Panc1 (cell line): ENCODE results near the gene CNNM1.

ENCODE experiments used
- SIN3A ChIP-seq: IDR thresholded peaks from 2 replicates; pipeline ENCODE4 v1.6.1; 2012; ENCODE audit warnings: low read depth, mild to moderate bottlenecking, low read length, moderate library complexity, borderline replicate concordance; ENCODE audit not compliant: insufficient read depth
- TCF7L2 ChIP-seq: IDR thresholded peaks from 2 replicates; pipeline ENCODE4 v1.6.1; 2011; ENCODE audit warnings: mild to moderate bottlenecking, low read depth, low read length, inconsistent platforms
- TF ChIP-seq, protein P1 (sequence below): fragments of 450-650 bp; IDR thresholded peaks from 2 replicates; pipeline ENCODE4 v1.5.1; 2017; ENCODE audit warnings: mild to moderate bottlenecking
- TF ChIP-seq, protein P2 (sequence below), 2 experiments: IDR thresholded peaks; 2 replicates each; pipeline ENCODE4 v1.6.1; 2011 to 2012; ENCODE audit warnings: low read depth in 2 of 2, control low read depth in 1 of 2, low read length in 1 of 2, mild to moderate bottlenecking in 1 of 2, moderate library complexity in 1 of 2; ENCODE audit not compliant: insufficient read depth in 1 of 2

DNA sequence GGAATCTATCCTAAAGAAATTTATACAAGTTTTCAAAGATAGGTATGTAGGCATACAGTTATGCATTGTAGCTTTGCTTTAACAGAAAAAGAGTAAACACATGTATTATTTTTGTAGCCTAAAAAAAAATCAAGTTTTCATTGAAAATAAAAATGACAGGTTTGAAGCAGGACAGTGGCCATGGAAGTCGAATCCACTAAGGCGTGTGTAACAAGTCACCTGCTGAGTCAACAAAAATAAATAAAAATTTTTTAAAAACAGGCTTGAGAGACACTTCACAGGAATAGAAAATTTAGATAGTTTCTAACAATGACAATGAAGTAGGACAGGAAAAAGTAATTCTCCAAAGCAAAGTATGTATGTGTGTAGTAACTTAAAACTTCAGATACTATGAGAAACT is 109.7 kb downstream of the CNNM1 start:
- TF ChIP-seq, protein P1, sequence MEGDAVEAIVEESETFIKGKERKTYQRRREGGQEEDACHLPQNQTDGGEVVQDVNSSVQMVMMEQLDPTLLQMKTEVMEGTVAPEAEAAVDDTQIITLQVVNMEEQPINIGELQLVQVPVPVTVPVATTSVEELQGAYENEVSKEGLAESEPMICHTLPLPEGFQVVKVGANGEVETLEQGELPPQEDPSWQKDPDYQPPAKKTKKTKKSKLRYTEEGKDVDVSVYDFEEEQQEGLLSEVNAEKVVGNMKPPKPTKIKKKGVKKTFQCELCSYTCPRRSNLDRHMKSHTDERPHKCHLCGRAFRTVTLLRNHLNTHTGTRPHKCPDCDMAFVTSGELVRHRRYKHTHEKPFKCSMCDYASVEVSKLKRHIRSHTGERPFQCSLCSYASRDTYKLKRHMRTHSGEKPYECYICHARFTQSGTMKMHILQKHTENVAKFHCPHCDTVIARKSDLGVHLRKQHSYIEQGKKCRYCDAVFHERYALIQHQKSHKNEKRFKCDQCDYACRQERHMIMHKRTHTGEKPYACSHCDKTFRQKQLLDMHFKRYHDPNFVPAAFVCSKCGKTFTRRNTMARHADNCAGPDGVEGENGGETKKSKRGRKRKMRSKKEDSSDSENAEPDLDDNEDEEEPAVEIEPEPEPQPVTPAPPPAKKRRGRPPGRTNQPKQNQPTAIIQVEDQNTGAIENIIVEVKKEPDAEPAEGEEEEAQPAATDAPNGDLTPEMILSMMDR = no peak
- no peak for TF ChIP-seq SIN3A
- TF ChIP-seq, protein P2, sequence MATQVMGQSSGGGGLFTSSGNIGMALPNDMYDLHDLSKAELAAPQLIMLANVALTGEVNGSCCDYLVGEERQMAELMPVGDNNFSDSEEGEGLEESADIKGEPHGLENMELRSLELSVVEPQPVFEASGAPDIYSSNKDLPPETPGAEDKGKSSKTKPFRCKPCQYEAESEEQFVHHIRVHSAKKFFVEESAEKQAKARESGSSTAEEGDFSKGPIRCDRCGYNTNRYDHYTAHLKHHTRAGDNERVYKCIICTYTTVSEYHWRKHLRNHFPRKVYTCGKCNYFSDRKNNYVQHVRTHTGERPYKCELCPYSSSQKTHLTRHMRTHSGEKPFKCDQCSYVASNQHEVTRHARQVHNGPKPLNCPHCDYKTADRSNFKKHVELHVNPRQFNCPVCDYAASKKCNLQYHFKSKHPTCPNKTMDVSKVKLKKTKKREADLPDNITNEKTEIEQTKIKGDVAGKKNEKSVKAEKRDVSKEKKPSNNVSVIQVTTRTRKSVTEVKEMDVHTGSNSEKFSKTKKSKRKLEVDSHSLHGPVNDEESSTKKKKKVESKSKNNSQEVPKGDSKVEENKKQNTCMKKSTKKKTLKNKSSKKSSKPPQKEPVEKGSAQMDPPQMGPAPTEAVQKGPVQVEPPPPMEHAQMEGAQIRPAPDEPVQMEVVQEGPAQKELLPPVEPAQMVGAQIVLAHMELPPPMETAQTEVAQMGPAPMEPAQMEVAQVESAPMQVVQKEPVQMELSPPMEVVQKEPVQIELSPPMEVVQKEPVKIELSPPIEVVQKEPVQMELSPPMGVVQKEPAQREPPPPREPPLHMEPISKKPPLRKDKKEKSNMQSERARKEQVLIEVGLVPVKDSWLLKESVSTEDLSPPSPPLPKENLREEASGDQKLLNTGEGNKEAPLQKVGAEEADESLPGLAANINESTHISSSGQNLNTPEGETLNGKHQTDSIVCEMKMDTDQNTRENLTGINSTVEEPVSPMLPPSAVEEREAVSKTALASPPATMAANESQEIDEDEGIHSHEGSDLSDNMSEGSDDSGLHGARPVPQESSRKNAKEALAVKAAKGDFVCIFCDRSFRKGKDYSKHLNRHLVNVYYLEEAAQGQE (IDR thresholded peaks at IDR 0.05; ENCODE audit: insufficient read depth in 1 of 2, low read depth in 2 of 2, low read length in 1 of 2) = no peak
- TF ChIP-seq TCF7L2 = no peak
